ENCODE data around the gene PPP2R5A. TPM values are rescaled to one million over a fixed set of nuclear protein-coding genes. Genes with fewer than 3 reads are reported as not detected.

Gene PPP2R5A
- total RNA-seq, 1 experiment from 2014 or later: 65.3 TPM

Other genes starting within 250 kb of the PPP2R5A start
- gene INTS7, start 249.9 kb upstream of the PPP2R5A start, total RNA-seq (2014; rRNA removed; shearing (Covaris generic)): 19.5 and 21.5 TPM in 2 replicates
- 92.0 and 108 TPM in 2 replicates for gene DTL, start 249.7 kb upstream of the PPP2R5A start, total RNA-seq (2014; rRNA removed; shearing (Covaris generic))
- 41.3 and 49.7 TPM in 2 replicates for gene PACC1, start 129.5 kb downstream of the PPP2R5A start, total RNA-seq (2014; rRNA removed; shearing (Covaris generic))
- 21.9 and 39.8 TPM in 2 replicates for gene NENF, start 147.5 kb downstream of the PPP2R5A start, total RNA-seq (2014; rRNA removed; shearing (Covaris generic))

All from H7 (cell line).